ENCODE measurements around the gene PEX10.

Gene PEX10

GRCh38 chr1:2404890-2405511, 7.4 kb downstream of the PEX10 start:
- no peak for DNase-seq (ENCODE audit: low read depth)

GRCh38 chr1:2404142-2404889, 8.0 kb downstream of the PEX10 start:
- DNase-seq (ENCODE audit: low read depth), result no peak

GRCh38 chr1:2403273-2403672, 9.1 kb downstream of the PEX10 start:
- DNase-seq (ENCODE audit: low read depth), result no peak

GRCh38 chr1:2402420-2402819, 9.9 kb downstream of the PEX10 start:
- no peak for DNase-seq (ENCODE audit: low read depth)

- no peak for DNase-seq (ENCODE audit: low read depth)
Observed at GRCh38 chr1:2400950-2401649, 11.3 kb downstream of the PEX10 start.

- DNase-seq (ENCODE audit: low read depth), result no peak
Observed at GRCh38 chr1:2400576-2400909, 11.8 kb downstream of the PEX10 start.

GRCh38 chr1:2399890-2400575, 12.3 kb downstream of the PEX10 start:
- DNase-seq (ENCODE audit: low read depth), result no peak

- DNase-seq (ENCODE audit: low read depth), result no peak
Observed at GRCh38 chr1:2398871-2399270, 13.5 kb downstream of the PEX10 start.

- DNase-seq (ENCODE audit: low read depth), result no peak
Observed at GRCh38 chr1:2397007-2397679, 15.2 kb downstream of the PEX10 start.

- DNase-seq (ENCODE audit: low read depth), result no peak
Observed at GRCh38 chr1:2396476-2396875, 15.9 kb downstream of the PEX10 start.

- no peak for DNase-seq (ENCODE audit: low read depth)
Observed at GRCh38 chr1:2396059-2396458, 16.3 kb downstream of the PEX10 start.

- DNase-seq (ENCODE audit: low read depth), result no peak
Observed at GRCh38 chr1:2395245-2395644, 17.1 kb downstream of the PEX10 start.

GRCh38 chr1:2394761-2395160, 17.6 kb downstream of the PEX10 start:
- DNase-seq (ENCODE audit: low read depth), result no peak

- DNase-seq (ENCODE audit: low read depth), result no peak
Observed at GRCh38 chr1:2394220-2394619, 18.1 kb downstream of the PEX10 start.

- DNase-seq (ENCODE audit: low read depth), result no peak
Observed at GRCh38 chr1:2393471-2393877, 18.9 kb downstream of the PEX10 start.

- no peak for DNase-seq (ENCODE audit: low read depth)
Observed at GRCh38 chr1:2392686-2393085, 19.7 kb downstream of the PEX10 start.

GRCh38 chr1:2391931-2392509, 20.3 kb downstream of the PEX10 start:
- DNase-seq (ENCODE audit: low read depth), result no peak

- DNase-seq (ENCODE audit: low read depth), result peak; percentile 98
Observed at GRCh38 chr1:2391041-2391930, 21.1 kb downstream of the PEX10 start, which contains the start of the genes MORN1 and RER1. MORN1 (minus strand) TSS chr1:2391554; CDS start chr1:2391533, 21 bp downstream. RER1 (plus strand) TSS chr1:2391841; CDS start chr1:2395791, 3,950 bp downstream.

GRCh38 chr1:2389644-2390043, 22.7 kb downstream of the PEX10 start:
- no peak for DNase-seq (ENCODE audit: low read depth)
